Common myeloid progenitor, CD34-positive (primary cell): Measurements from ENCODE around the gene CLDN14.

Experiments used
- CTCF ChIA-PET: fragments of 350-600 bp; sonication (Branson Sonifier 250); formaldehyde crosslinking; loops from one replicate; lab custom pipeline; 2021; ENCODE audit warnings: antibody characterized with exemption; lab: Charles Lee
- POLR2A ChIA-PET: fragments of 350-600 bp; sonication (Branson Sonifier 250); formaldehyde crosslinking; loops from one replicate; lab custom pipeline; 2021; ENCODE audit warnings: antibody characterized with exemption; lab: Charles Lee
- DNase-seq, 3 donors: peaks; one replicate each; pipeline versions ENCODE4 v3.0.0 to v3.0.0-alpha.2; 2013
- H3K27ac ChIP-seq, 2 experiments: 1 replicate in 1 of 2; 2 replicates in 1 of 2; pipeline ENCODE4 v1.7.0; 2013; ENCODE audit warnings: inconsistent platforms in 2 of 2, low read length in 2 of 2, mild to moderate bottlenecking in 2 of 2, low read depth in 1 of 2, moderate library complexity in 1 of 2; ENCODE audit not compliant: severe bottlenecking in 2 of 2, insufficient read depth in 1 of 2, poor library complexity in 1 of 2
- H3K27me3 ChIP-seq, 5 experiments: replicated peaks in 2 of 5; 1 replicate in 3 of 5; 2 replicates in 2 of 5; pipeline versions ENCODE4 v1.6.1 to v1.7.0; 2013; ENCODE audit warnings: low read length in 4 of 5, mild to moderate bottlenecking in 2 of 5, moderate library complexity in 2 of 5, inconsistent platforms in 1 of 5; ENCODE audit not compliant: insufficient read depth in 5 of 5, control insufficient read depth in 4 of 5
- H3K36me3 ChIP-seq, 4 experiments: 1 replicate in 2 of 4; 2 replicates in 2 of 4; pipeline versions ENCODE4 v1.6.1 to v1.7.0; 2013; ENCODE audit warnings: low read length in 3 of 4, control low read depth in 1 of 4, mild to moderate bottlenecking in 1 of 4; ENCODE audit not compliant: control insufficient read depth in 4 of 4, insufficient read depth in 4 of 4
- H3K4me1 ChIP-seq, 4 experiments: 1 replicate in 3 of 4; 2 replicates in 1 of 4; pipeline versions ENCODE4 v1.6.1 to v1.7.1; 2013; ENCODE audit warnings: low read length in 3 of 4, mild to moderate bottlenecking in 3 of 4, control low read depth in 1 of 4, inconsistent platforms in 1 of 4, moderate library complexity in 1 of 4; ENCODE audit not compliant: control insufficient read depth in 4 of 4, insufficient read depth in 4 of 4; ENCODE audit errors: control extremely low read depth in 1 of 4
- H3K4me3 ChIP-seq, 7 experiments: 1 replicate in 4 of 7; 2 replicates in 3 of 7; pipeline versions ENCODE4 v1.5.1 to v1.7.0; 2013; ENCODE audit warnings: mild to moderate bottlenecking in 7 of 7, low read length in 6 of 7, moderate library complexity in 6 of 7, inconsistent platforms in 2 of 7, low read depth in 2 of 7, control low read depth in 1 of 7; ENCODE audit not compliant: insufficient read depth in 4 of 7, control insufficient read depth in 1 of 7; ENCODE audit errors: extremely low read depth in 1 of 7
- H3K9me3 ChIP-seq, 5 experiments: 1 replicate in 4 of 5; 2 replicates in 1 of 5; pipeline versions ENCODE4 v1.6.1 to v1.7.1; 2013; ENCODE audit warnings: low read length in 4 of 5, mild to moderate bottlenecking in 2 of 5, inconsistent platforms in 1 of 5, low read depth in 1 of 5, moderate library complexity in 1 of 5; ENCODE audit not compliant: control insufficient read depth in 4 of 5, insufficient read depth in 2 of 5; ENCODE audit errors: control extremely low read depth in 1 of 5
- WGBS: methylation state at CpG from one replicate; pipeline ENCODE4 v1.1.5; 2013; ENCODE audit not compliant: insufficient coverage; 5-methylcytosine and 5-hydroxymethylcytosine counted together

CLDN14 gene

GRCh38 chr21:36518883-36519492 is 39.1 kb upstream of the CLDN14 start:
- Histone ChIP-seq H3K27ac (no peak overlapping the region), H3K27me3 (no peaks in the 10 kb centered on the region), H3K9me3 (peaks cover 0 to 7% (median 2%) of the 10 kb centered on the region in 5 experiments), H3K4me3 (no peak overlapping the region), H3K4me1 (no peaks in the 10 kb centered on the region), H3K36me3 (no peaks in the 10 kb centered on the region)
- no peak for DNase-seq
- ChIA-PET POLR2A (no interaction called here), CTCF (interaction anchor here (1.0 to 1.6 kb wide), 3 partner anchors 15 to 77 kb away, joined by 3 read pairs; no protein-coding TSS in a partner anchor)
- 83% methylated on average over 6 of the region's 10 CpGs for WGBS

DNA sequence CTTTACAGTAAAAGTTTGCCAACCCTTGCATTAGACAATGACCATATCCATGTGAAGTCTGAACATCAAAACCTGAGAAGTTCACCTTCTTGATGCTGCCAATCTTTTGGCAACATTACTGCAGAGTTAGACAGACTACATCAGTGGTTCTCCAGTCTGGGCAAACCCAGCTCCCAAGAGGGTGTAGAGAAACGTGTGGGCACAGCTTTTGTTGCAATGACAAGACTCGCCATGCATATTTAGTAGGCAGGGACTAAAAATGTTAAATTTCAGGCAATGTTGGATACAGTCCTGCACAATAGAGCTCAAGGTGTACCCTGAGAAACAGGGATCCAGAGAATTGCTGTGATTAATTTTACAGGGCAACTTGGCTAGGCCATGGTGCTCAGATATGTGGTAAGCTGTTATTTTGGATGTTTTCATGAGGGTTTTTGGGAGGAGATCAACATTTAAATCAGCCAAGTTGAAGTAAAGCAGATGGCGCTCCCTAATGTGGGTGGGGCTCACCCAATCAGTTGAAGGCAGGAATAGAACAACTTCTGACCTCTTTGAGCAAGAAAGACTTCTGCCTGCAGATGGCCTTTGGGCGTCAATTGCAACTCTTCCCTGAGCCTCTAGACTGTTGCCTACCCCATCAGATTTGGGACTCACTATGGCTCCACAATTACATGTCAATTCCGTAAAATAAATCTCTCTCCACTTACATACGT is 37.6 kb upstream of the CLDN14 start:
- H3K27me3 ChIP-seq = no peaks in the 10 kb centered on the region
- ChIA-PET POLR2A (no interaction called here), CTCF (interaction anchor here (0.6 to 0.8 kb wide), 2 partner anchors 70 to 71 kb away, joined by 3 read pairs; no protein-coding TSS in a partner anchor)
- no peaks in the 10 kb centered on the region for H3K36me3 ChIP-seq
- H3K9me3 ChIP-seq = peaks cover 0 to 7% (median 2%) of the 10 kb centered on the region in 5 experiments
- H3K4me1 ChIP-seq = peaks cover 0 to 2% (median under 1%) of the 10 kb centered on the region in 4 experiments
- WGBS = 95% methylated on average over 4 of the region's 6 CpGs
- no peak overlapping the region for H3K27ac ChIP-seq
- DNase-seq = no peak
- no peak overlapping the region for H3K4me3 ChIP-seq

GRCh38 chr21:36516281-36516680 is 36.4 kb upstream of the CLDN14 start:
- Histone ChIP-seq H3K36me3 (no peaks in the 10 kb centered on the region), H3K27me3 (no peaks in the 10 kb centered on the region), H3K4me1 (peaks cover 9 to 14% (median 12%) of the 10 kb centered on the region in 4 experiments), H3K9me3 (peaks cover 0 to 7% (median 2%) of the 10 kb centered on the region in 5 experiments), H3K4me3 (no peak overlapping the region), H3K27ac (no peak overlapping the region)
- DNase-seq = no peak
- 89% methylated on average over 3 of the region's 3 CpGs for WGBS
- POLR2A ChIA-PET = no interaction called here
- CTCF ChIA-PET = interaction anchor here (1.1 kb wide), 1 partner anchor 305 kb away, joined by 3 read pairs; no protein-coding TSS in a partner anchor

DNA sequence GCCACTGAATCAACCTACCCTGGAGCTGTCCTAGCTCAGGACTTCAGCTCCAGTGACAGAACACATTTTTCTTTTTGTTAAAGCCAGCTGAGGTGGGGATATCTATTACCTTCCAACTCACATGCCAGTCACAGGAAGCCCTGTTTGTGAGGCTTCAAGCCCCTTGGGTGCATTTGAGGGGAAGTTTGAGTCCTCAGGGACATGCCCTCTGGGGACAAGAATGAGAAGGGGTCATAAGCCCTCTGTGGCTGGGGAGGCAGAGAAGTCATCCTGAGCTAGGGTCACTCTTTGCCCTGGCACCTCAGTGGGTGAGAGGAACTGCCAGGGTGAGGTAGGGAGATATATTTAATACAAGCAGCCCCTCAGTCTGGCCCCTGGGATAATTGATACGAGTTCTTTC is 33.5 kb upstream of the CLDN14 start:
- H3K9me3 ChIP-seq = no peaks in the 10 kb centered on the region
- H3K4me1 ChIP-seq = peaks cover 15 to 29% (median 19%) of the 10 kb centered on the region in 4 experiments
- H3K4me3 ChIP-seq = no peak overlapping the region
- 100% methylated on average over 1 of the region's 1 CpG for WGBS
- no peak for DNase-seq
- H3K27ac ChIP-seq = no peak overlapping the region
- H3K27me3 ChIP-seq = no peaks in the 10 kb centered on the region
- ChIA-PET POLR2A (no interaction called here), CTCF (interaction anchor here (2.4 kb wide), 1 partner anchor 9 kb away, joined by 9 read pairs; no protein-coding TSS in a partner anchor)
- H3K36me3 ChIP-seq = no peaks in the 10 kb centered on the region

DNA sequence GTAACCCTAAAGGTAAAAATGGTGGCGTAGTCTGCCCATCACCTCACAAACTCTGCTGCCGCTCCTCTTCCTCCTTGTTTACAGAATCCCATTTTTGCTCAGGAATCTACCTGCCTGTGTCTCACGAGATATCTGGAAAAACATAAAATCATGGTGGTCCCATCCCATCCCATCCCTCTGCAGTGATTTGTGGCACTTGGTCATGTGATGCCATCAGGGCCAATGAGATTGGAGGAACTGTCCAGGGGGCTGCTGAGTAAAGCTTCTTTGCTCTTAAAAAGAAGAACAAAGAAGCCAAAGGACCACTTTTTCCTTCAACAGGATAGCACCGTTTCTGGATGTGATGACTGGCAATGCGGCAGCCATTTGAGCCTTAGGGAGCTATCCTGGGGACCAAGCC is 33.0 kb upstream of the CLDN14 start:
- H3K27me3 ChIP-seq = no peaks in the 10 kb centered on the region
- ChIA-PET POLR2A (no interaction called here), CTCF (interaction anchor here (2.4 kb wide), 1 partner anchor 9 kb away, joined by 9 read pairs; no protein-coding TSS in a partner anchor)
- no peak overlapping the region for H3K4me3 ChIP-seq
- H3K36me3 ChIP-seq = no peaks in the 10 kb centered on the region
- no peak overlapping the region for H3K27ac ChIP-seq
- H3K4me1 ChIP-seq = peaks cover 16 to 31% (median 20%) of the 10 kb centered on the region in 4 experiments
- WGBS = 93% methylated on average over 5 of the region's 5 CpGs
- no peaks in the 10 kb centered on the region for H3K9me3 ChIP-seq
- DNase-seq = no peak

- peaks cover 17 to 33% (median 30%) of the 10 kb centered on the region in 4 experiments for H3K4me1 ChIP-seq
- no peaks in the 10 kb centered on the region for H3K36me3 ChIP-seq
- peak overlapping the region in 2 of 7 experiments; percentile 5 to 29 for H3K4me3 ChIP-seq
- ChIA-PET CTCF (interaction anchor here (1.3 to 1.7 kb wide), 2 partner anchors 10 to 82 kb away, joined by 3 to 4 read pairs; no protein-coding TSS in a partner anchor), POLR2A (interaction anchor here (1.3 to 1.8 kb wide), 2 partner anchors 80 to 82 kb away, joined by 5 to 7 read pairs; no protein-coding TSS in a partner anchor)
- 33% methylated on average over 3 of the region's 5 CpGs for WGBS
- H3K27me3 ChIP-seq = no peaks in the 10 kb centered on the region
- H3K27ac ChIP-seq = peak overlapping the region in 1 of 2 experiments; percentile 4
- H3K9me3 ChIP-seq = no peaks in the 10 kb centered on the region
- peak; percentile 31 to 90 (median 84) for DNase-seq
Measured at GRCh38 chr21:36511484-36512220, 31.7 kb upstream of the CLDN14 start.
